Stimulated activated CD4-positive, alpha-beta T cell treated with anti-CD3 and anti-CD28 coated beads, Interleukin-2, amount 100 ng/mL, for 48 hours (primary cell): Measurements from ENCODE around the gene ACOXL.

ENCODE experiments used
- DNase-seq, 2 donors: peaks; one replicate each; pipeline ENCODE4 v3.0.0-alpha.2; 2020

The ACOXL gene

DNA sequence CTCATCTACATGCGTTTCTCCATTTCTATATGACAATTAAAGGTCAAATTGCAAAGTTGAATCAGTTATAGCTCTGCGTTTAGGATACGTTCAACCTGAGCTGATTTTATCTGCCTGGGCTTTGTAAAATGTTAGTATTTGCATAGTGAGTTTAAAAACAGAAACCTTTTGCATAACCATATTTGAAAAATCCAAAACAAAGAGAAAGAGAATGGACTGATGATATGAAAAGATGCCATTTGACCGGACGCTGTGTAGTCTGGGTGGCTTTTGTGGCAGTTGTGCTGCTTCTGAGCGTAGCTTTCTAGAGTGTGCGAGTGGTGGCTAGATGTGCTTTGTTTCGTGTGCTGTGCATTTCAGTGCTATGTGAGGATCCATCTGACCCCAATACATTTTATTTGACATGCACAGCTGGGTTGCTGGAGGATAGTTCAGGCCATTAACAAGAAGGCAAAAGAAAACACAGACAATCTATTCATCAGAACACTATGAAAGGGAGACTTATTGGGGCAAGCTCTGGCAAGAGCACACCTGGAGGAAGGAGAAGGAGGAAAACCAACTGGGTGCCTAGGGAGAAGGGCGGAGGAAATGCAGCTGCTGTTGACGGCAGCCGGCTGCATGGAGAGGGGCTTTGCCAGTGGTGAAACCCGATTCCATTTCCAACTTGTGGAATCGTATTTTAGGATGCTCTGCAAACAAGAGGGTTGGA is 126.8 kb downstream of the ACOXL start:
- no peak for DNase-seq

DNA sequence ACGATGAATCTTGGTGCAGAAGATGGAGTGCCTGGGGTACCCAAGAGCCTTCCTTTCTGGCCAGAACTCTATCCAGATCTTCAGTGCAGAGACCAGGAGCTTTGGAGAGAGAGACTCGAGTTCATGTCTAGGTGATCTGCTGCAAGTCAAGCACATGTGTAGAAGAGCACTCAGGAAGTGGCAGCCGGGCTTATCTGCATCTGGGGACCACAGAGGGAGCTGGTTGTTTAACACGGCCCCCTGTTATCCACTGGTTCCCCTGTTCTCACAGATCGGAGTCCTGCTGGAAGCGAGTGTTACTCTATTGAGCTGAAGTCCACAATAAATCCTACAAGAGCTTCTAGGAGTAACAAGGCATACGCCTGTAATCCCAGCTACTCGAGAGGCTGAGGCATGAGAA is 128.3 kb downstream of the ACOXL start:
- no peak for DNase-seq

DNA sequence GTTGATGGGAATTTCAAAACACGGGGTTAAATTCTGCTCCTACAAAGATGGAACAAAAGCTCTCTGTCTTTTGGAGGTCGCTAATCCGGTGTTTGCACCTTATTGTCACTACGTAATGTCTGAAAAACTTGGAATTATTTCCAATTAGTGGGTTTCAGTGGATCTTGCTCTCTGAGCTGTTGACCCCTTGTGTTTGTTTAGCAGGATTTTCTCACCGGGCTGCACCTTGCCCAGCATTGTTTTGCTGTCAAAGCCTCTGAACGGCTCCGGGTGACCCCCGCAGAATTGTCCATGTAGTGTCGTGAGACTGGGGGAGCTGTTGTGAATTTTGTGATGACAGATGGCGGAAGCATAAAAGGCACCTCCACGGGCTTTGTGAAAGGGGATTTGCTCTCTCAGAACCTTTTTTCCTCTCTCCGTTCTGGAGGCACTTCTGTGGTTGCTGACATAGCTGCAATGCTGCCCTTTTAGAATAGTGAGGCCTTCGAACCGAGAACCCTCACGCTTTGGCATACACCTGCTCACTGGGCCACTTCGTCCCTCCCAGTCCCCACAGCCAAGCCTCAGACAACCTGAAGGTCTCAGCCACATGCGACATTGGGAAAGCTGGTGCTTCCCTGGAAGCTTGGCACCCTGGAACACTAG is 129.4 kb downstream of the ACOXL start:
- DNase-seq: no peak

GRCh38 chr2:110863726-110864125 is 131.4 kb downstream of the ACOXL start:
- DNase-seq: no peak

DNA sequence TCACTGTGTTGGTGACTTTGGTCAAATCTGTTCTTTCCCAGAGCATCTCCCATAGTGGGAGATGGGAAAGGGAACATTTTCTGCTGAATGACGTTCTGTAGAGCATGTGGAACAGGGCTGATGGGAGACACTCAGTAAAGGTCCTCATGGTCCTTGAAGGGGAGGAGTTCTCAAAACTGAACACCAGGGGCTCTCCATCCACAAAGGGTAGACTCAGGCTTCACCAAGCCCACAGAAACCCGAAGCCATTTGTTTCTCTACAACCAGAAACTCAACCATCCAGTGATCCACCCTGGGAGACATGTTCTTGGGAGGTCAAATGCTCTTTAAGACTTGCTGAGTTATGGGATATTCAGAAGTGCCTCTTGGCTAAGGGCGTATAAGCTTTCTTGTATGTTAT is 131.8 kb downstream of the ACOXL start:
- DNase-seq: no peak

- no peak for DNase-seq
These were observed 132.4 kb downstream of the ACOXL start for GRCh38 chr2:110864731-110865130.

DNA sequence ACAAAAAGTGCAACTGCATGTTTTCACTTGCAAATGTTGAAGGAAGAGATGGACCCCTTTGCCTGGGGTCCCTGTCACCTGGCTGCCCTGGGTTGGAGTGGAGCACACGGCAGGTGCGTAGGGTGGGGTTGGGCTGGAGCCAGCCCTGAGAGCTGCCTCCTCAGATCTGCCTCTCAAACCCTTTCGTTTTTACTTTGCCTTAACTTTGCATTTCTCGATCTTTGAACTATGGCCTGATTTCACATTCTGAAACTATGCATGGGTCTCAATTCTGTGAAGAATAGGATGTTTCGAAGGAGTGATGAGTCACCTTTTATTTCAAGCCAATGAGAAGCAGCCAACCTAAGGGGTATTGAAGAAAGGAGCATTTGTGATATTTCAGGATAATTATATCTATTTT is 132.8 kb downstream of the ACOXL start:
- no peak for DNase-seq

- DNase-seq: no peak
These were observed 133.7 kb downstream of the ACOXL start for GRCh38 chr2:110866045-110866444.

- DNase-seq: peak; percentile 41 to 58
These were observed 134.1 kb downstream of the ACOXL start for GRCh38 chr2:110866466-110866865.

DNA sequence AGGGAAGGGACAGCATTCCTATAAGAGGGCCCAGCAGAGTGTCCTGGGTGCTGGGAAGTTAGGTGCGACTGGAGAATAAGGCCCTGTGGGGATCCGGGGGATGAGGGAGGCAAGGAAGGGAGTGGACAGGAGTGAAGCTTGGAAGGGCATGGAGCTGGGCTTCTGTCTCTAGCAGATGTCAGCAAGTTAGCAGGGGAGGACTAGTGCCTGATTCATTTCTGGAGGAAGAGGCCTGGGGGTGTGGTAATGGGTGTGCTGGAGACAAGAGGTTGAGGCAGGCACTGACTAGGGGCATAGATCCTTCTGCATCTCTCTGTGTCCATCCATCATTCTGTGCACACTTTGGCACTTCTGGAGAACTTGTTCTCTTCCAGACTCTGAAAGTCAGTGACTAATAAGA is 134.7 kb downstream of the ACOXL start:
- no peak for DNase-seq

DNA sequence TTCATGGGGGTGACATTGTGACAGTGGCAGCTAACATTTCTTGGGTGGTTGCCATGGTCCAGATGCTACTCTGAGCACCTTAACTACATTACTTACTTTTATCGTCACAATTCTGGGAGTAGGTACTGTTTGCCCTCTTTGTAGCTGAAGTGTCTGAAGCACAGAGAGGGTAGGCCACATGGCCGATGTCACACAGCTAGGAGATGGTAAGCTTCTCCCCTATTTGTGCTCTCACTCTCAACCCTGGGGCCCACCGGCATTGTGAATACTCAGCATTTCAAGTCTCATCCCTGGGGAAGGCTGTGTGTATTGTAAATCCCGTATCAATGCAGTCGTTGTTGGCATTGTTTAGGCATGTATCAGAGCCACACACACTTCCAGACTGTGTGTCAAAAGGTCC is 136.6 kb downstream of the ACOXL start:
- DNase-seq: no peak

DNA sequence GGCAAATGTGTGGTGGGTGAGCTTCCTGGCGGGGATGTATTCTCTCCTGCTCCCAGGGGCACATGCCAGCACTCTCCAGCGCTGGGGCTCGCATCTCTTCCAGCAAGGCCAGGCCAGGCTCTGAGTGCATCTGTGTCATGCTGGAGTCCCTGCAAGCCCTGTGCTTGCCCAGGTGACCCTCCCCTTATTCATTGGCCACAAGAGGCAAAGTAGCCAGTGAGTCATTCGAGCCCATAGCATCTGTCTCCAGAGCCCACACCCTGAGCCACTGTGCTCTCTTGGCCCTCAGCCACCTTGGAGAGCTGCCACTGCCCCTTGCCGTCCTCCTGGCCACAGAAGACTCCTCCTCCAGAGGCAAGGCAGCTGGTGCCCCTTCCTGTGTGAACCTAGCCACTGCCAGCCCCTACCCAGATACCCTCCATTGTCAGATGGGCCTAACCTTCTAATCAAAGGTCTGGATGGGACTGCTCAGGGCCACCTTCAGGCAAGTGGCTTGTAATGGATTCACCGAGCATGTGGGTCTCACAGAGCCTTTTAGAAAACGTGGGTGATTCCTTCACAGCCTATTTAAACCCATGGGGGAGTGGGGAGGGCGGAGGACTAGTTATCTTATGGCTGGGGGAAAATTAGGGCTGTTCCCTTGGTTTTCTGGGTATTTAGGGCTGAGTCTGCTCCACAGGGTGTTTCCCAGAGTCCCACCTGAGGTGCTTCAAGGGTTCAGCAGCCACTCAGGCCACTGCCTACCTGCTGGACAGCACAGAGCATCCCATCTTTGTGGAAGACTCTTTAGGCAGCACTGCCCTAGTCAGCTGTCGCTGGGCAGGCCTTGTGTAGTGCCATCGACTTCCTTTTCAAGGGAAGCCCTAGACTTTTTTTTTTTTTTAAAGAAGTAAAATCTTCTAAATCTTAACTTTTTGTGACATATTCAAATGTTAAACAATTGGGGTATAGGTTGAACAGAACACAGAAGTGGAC is 137.4 kb downstream of the ACOXL start:
- DNase-seq: no peak

DNA sequence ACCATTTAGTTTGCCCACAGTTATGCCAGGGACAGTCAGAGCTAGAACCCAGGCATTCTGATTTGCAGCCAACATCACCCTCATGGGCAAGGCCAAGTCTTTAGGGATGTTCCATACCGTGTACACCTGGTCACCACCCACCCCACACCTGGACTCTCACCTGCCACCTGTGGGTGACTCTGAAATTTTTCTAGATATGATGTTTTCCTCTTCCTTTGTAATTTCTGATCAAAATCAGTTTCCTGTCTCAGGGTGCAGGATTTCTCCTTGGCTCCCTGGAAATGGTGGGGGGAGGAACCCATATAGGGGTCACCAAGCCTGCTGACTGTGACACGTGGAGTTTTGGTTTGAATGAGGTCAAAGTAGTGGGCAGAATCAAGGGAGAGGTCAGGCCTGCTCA is 138.2 kb downstream of the ACOXL start:
- DNase-seq: no peak

DNA sequence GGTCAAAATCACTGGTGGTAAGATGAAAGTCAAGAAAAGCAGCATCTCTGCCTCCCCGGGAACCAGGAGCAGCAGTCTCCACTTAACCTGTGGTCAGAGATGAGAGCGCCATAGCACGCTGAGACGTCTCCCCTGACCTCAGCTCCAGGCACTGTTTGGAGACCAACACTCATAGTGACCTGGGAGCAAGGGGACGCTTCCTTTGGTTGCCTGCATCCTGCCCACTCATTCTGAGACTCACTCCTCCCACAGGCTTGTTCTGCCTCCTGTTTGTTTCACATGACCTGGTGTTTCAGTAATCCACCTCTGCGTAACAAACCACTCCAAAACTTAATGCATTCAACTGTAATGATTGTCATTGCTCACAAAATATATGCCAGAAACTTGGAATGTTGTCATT is 139.3 kb downstream of the ACOXL start:
- DNase-seq: no peak

GRCh38 chr2:110872521-110872920 is 140.1 kb downstream of the ACOXL start:
- DNase-seq: no peak

- DNase-seq: no peak
These were observed 140.7 kb downstream of the ACOXL start for GRCh38 chr2:110873056-110873502.

DNA sequence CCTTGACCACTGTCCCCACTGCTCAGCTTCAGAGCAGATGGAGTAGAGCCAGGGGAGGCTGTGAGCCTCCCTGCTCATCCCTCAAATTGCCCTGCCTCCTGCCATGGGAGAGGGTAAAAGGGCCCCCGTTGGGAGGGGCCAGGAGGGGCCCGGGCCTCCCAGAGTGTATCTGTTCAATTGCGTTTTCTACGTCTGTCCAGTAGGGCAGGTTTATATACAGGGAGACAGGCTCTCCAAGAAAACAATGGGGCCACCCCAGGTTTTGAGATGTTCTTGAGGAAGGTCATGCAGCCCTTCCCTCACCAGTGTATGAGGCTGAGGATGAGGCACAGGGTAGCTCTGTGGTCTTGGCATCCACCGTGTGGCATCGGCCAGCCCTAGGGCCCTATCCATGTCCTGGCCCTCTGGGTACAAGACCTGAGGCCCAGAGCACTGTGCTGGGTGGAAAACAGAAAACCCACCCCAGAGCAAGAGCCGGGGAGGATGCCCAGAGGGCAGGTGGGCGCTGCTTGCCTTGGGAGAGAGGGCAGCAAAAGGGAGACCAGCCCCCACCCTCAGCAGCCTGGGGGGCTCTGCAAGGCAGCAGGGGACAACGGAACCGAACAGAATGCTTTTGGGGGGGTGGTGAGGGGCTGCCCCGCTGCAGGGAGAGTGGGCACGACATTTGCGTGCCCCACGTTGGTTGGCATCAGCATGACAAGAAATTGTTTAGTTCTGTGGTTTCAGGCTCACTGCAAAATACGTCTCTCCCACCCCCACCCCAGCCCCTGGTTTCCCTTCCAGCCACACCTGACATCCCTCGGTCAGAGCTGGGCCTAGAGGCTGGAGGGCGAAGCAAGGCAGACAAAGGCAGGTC is 141.5 kb downstream of the ACOXL start:
- no peak for DNase-seq

DNA sequence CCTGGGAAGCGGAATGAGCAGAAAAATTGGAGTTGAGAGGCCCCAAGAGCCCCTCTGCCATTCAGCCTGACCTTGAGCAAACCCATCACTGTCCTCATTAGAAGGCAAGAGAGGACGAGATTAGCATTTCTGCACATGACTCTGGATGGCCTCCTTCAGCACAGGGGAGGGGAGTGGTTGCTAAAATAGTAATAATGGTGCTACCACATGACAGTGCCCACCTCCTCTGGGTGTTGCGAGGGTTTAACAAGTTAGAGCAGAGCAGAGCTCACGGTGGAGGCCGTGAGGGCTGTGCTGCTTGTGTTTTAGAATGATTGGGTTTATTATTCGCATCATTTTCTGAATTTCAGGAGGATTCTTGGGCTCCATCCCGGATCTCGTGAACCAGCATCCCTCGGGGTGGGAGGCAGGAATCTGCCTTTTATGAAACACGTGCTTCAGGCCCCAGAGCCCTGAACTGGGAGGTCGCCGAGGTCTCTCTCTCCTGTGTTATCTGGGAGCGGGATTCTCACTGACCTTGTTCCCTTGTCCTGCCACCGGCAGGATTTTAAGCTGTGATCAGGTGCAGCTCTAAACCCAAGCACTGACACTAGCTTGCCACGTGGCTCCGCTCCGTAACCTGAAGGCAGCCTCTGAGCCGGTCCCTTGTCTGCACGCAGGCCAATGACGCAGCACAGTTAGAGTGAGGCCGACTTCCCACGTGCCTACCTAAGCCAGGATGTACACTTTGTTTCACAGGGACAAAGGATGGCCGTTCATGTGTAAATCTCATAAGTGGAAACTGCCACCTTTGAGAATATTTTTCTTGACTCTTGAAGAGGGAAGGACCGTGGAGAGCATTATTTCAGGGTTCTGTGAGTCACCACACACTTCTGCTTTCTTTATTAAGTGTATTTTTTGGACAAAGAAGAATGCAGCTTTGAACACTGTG is 142.3 kb downstream of the ACOXL start:
- no peak for DNase-seq

DNA sequence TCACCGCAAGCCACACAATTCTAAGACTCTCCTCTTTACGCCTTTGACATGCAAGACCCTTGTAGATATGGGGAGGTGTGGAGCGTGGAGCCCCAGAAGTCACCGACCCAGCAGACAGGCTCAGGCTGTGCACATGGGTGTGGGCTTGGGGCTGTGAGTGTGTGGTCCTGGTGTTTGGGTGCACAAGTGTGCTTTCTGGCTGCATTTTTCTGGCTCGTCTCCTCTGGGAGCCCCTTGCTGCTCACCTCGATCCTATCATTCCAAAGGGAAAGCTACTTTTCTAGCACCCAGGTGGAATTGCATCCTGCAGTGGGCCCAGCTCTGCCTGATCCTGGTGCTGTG is 143.0 kb downstream of the ACOXL start:
- no peak for DNase-seq

DNA sequence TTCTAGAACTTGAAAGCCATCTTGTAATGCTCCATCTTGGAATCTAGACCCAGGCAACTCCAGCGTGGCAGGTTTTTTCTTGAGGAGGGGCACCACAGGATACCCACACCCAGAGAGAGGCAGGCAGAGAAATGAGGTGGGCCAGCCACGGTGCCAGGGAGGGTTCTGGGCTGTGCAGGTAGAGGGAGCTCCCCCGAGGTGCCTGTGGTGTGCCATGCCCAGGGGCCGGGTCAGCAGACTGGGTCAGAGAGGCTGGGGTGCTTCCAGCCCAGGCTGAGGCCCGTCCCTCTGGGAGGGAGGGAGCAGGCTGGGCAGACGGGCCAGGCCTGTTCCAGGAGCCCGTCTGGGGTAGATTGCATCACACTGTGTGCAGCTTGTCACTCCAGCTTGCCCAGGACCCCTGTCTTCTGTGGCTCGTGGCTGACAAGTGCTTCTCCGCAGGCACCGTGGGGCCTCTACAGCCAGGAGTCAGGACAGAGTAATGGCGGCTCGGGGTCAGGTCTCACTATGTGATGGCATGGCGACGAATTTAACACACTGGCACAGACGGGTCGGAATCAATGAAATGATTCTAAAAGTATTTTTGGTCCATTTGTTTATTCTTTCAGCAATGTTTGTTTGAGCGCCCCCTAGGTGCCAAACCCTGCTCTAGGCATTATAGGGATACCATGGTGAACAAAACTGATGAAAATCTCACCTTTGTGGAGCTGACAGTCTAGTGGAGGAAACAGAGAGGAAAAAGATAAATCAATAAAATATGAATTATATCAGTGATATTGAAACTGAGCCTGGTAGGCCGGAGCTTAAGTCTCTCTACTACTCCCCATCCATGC is 144.0 kb downstream of the ACOXL start:
- no peak for DNase-seq
